ENCODE measurements around the gene ZNF30.

Gene ZNF30

DNA sequence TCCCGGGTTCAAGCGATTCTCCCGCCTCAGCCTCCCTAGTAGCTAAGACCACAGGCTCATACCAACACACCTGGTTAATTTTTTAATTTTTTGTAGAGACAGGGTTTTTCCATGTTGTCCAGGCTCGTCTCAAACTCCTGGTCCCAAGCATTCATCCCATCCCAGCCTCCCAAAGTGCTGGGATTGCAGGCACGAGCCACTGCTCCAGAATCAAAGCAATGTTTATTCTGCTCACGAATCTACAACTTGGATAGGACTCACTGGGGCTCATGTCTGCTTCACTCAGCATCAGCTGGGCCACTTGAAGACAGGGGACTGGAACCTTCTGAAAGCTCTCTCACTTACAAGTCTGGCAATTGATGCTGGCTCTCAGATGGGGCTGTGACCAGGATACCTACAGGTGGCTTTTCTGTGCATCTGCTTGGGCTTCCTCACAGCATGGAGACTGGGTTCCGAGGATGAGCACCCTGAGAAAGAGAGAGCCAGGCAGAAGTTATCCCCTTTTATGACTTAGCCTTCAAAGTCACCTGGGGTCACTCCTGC, 45.5 kb downstream of the ZNF30 start:
- DNase-seq (ENCODE audit: low spot score), result no peak
- Histone ChIP-seq H3K14ac (ENCODE audit: low read length) (no peak overlapping the region), H2BK120ac (ENCODE audit: low read depth, low read length) (no peak overlapping the region), H3K4me2 (ENCODE audit: insufficient read depth, low read length, poor library complexity, severe bottlenecking) (no peak overlapping the region), H4K91ac (ENCODE audit: low read depth, low read length, poor library complexity) (no peak overlapping the region), H3K27me3 (ENCODE audit: control insufficient read depth in 3 of 3, insufficient read depth in 3 of 3, low read depth in 1 of 3, low read length in 3 of 3) (peaks cover 0 to 3% (median 0%) of the 10 kb centered on the region in 3 experiments), H3K27ac (replicated peaks; ENCODE audit: low read length) (no peak overlapping the region), H2BK5ac (ENCODE audit: low read length) (no peak overlapping the region), H3K4me3 (ENCODE audit: low read length in 2 of 2) (no peak overlapping the region), H3K9me3 (replicated peaks in 1 of 2; ENCODE audit: control insufficient read depth in 2 of 2, insufficient read depth in 1 of 2, low read depth in 1 of 2, low read length in 2 of 2) (peaks cover 3 to 26% of the 10 kb centered on the region in 2 donors), H2AFZ (ENCODE audit: low read length) (no peak overlapping the region), H4K8ac (ENCODE audit: low read depth, low read length) (no peak overlapping the region), H2AK5ac (ENCODE audit: low read depth, low read length) (no peak overlapping the region), H2BK12ac (ENCODE audit: low read length) (no peak overlapping the region), H2BK15ac (ENCODE audit: low read length) (no peak overlapping the region), H3K9ac (ENCODE audit: low read depth, low read length, poor library complexity) (no peak overlapping the region), H3K79me1 (ENCODE audit: low read depth, low read length) (no peaks in the 10 kb centered on the region), H3K36me3 (replicated peaks in 1 of 2; ENCODE audit: control insufficient read depth in 2 of 2, insufficient read depth in 2 of 2, low read length in 2 of 2) (no peaks in the 10 kb centered on the region), H3K18ac (ENCODE audit: low read length) (no peak overlapping the region), H3K4me1 (ENCODE audit: control insufficient read depth in 2 of 2, insufficient read depth in 1 of 2, low read depth in 1 of 2, low read length in 2 of 2) (peaks cover 0 to 2% of the 10 kb centered on the region in 2 donors), H3K4ac (ENCODE audit: low read length) (no peak overlapping the region), H3K23ac (ENCODE audit: low read depth, low read length, poor library complexity) (no peak overlapping the region)
- WGBS, 2 donors (ENCODE audit: extremely low coverage in 2 of 2, insufficient read length in 2 of 2, insufficient replicate concordance in 1 of 2), result no CpG with 5 or more reads among the region's 7 CpGs

DNA sequence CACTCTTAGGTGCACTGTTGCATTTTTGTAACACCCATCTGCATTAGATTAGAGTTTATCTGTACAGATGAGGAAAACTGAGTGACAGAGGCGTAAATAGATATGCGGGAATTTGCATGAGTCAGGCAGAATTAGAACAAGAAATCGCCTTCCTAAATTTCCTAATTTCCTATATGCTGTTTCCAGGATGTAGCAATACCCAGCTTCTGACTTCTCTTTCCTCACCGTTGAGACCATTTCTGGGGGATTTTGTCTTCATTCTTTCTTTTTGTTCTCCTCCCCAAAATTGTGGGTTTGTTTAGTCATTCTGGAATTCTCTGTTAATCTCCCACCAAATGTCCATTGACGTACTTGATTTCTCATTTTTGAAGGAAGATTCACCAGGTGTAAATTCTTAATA, 47.9 kb downstream of the ZNF30 start:
- H2BK15ac ChIP-seq (ENCODE audit: low read length), result no peak overlapping the region
- no CpG with 5 or more reads among the region's 5 CpGs for WGBS, 2 donors (ENCODE audit: extremely low coverage in 2 of 2, insufficient read length in 2 of 2, insufficient replicate concordance in 1 of 2)

DNA sequence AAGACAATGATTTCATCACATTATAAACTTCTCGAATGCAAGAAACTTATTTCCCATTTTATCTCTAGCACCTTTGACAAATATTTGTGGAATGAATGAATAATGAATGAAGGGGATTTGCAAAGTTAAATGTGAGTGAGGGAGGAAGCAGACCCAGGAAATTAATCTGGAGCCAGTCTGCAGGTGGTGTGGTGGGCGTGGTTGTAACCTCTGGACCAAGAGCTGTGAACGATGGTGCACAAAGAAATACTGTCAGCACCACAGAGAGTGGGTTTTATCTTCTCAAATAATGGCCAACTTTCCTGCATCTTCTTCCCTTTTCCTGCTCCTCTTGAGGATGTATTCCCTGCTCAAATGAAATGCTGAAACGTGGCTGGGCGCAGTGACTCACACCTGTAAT, 48.4 kb downstream of the ZNF30 start:
- H3K23ac ChIP-seq (ENCODE audit: low read depth, low read length, poor library complexity), result no peak overlapping the region
- no peak overlapping the region for H3K14ac ChIP-seq (ENCODE audit: low read length)
- no peaks in the 10 kb centered on the region for H3K36me3 ChIP-seq (replicated peaks in 1 of 2; ENCODE audit: control insufficient read depth in 2 of 2, insufficient read depth in 2 of 2, low read length in 2 of 2)

More for the DNA sequence above, 47.9 kb downstream of the ZNF30 start:
- no peak overlapping the region for H3K4ac ChIP-seq (ENCODE audit: low read length)
- H3K36me3 ChIP-seq (replicated peaks in 1 of 2; ENCODE audit: control insufficient read depth in 2 of 2, insufficient read depth in 2 of 2, low read length in 2 of 2), result no peaks in the 10 kb centered on the region
- H3K14ac ChIP-seq (ENCODE audit: low read length), result no peak overlapping the region
- no peak overlapping the region for H3K4me2 ChIP-seq (ENCODE audit: insufficient read depth, low read length, poor library complexity, severe bottlenecking)
- no peak overlapping the region for H3K4me3 ChIP-seq (ENCODE audit: low read length in 2 of 2)
- H3K27me3 ChIP-seq (ENCODE audit: control insufficient read depth in 3 of 3, insufficient read depth in 3 of 3, low read depth in 1 of 3, low read length in 3 of 3), result peaks cover 0 to 3% (median 0%) of the 10 kb centered on the region in 3 experiments
- H3K4me1 ChIP-seq (ENCODE audit: control insufficient read depth in 2 of 2, insufficient read depth in 1 of 2, low read depth in 1 of 2, low read length in 2 of 2), result peaks cover 0 to 2% of the 10 kb centered on the region in 2 donors
- peaks cover 3 to 15% of the 10 kb centered on the region in 2 donors for H3K9me3 ChIP-seq (replicated peaks in 1 of 2; ENCODE audit: control insufficient read depth in 2 of 2, insufficient read depth in 1 of 2, low read depth in 1 of 2, low read length in 2 of 2)
- DNase-seq (ENCODE audit: low spot score), result no peak
- H2AFZ ChIP-seq (ENCODE audit: low read length), result no peak overlapping the region
- H3K9ac ChIP-seq (ENCODE audit: low read depth, low read length, poor library complexity), result no peak overlapping the region
- no peak overlapping the region for H3K23ac ChIP-seq (ENCODE audit: low read depth, low read length, poor library complexity)
- H3K79me1 ChIP-seq (ENCODE audit: low read depth, low read length), result no peaks in the 10 kb centered on the region
- no peak overlapping the region for H3K27ac ChIP-seq (replicated peaks; ENCODE audit: low read length)
- no peak overlapping the region for H4K8ac ChIP-seq (ENCODE audit: low read depth, low read length)
- H2AK5ac ChIP-seq (ENCODE audit: low read depth, low read length), result no peak overlapping the region
- no peak overlapping the region for H4K91ac ChIP-seq (ENCODE audit: low read depth, low read length, poor library complexity)
- H2BK5ac ChIP-seq (ENCODE audit: low read length), result no peak overlapping the region
- H2BK12ac ChIP-seq (ENCODE audit: low read length), result no peak overlapping the region
- no peak overlapping the region for H2BK120ac ChIP-seq (ENCODE audit: low read depth, low read length)
- no peak overlapping the region for H3K18ac ChIP-seq (ENCODE audit: low read length)

DNA sequence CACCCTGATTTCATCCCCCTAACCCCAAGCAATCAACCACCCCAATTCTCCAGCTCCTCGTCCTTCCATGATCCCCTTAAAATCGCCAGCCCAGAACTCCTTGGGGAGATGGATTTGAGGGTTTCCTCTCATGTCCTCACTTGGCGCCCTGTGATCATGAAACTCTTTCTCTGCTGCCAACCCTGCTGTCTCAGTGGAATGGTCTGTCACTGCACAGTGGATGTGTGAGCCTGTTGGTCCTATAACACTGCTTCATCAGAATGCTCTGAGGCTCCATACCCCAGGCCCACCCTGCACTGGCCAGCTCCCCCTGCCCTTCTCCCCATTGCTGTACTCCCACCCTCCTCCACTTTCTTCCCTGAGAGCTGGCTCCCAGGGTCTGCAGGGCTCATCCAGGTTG, 49.9 kb downstream of the ZNF30 start:
- no peak overlapping the region for H3K4me2 ChIP-seq (ENCODE audit: insufficient read depth, low read length, poor library complexity, severe bottlenecking)
- no peak overlapping the region for H4K91ac ChIP-seq (ENCODE audit: low read depth, low read length, poor library complexity)
- H2BK5ac ChIP-seq (ENCODE audit: low read length), result no peak overlapping the region
- no peak for DNase-seq (ENCODE audit: low spot score)
- no peak overlapping the region for H2AFZ ChIP-seq (ENCODE audit: low read length)
- H3K27me3 ChIP-seq (ENCODE audit: control insufficient read depth in 3 of 3, insufficient read depth in 3 of 3, low read depth in 1 of 3, low read length in 3 of 3), result no peaks in the 10 kb centered on the region
- H4K8ac ChIP-seq (ENCODE audit: low read depth, low read length), result no peak overlapping the region
- no peak overlapping the region for H2BK12ac ChIP-seq (ENCODE audit: low read length)
- H2BK120ac ChIP-seq (ENCODE audit: low read depth, low read length), result no peak overlapping the region
- H2AK5ac ChIP-seq (ENCODE audit: low read depth, low read length), result no peak overlapping the region
- peaks cover 0 to 2% of the 10 kb centered on the region in 2 donors for H3K4me1 ChIP-seq (ENCODE audit: control insufficient read depth in 2 of 2, insufficient read depth in 1 of 2, low read depth in 1 of 2, low read length in 2 of 2)
- H3K18ac ChIP-seq (ENCODE audit: low read length), result no peak overlapping the region
- H3K9me3 ChIP-seq (replicated peaks in 1 of 2; ENCODE audit: control insufficient read depth in 2 of 2, insufficient read depth in 1 of 2, low read depth in 1 of 2, low read length in 2 of 2), result peaks cover 5 to 8% of the 10 kb centered on the region in 2 donors
- no CpG with 5 or more reads among the region's 3 CpGs for WGBS, 2 donors (ENCODE audit: extremely low coverage in 2 of 2, insufficient read length in 2 of 2, insufficient replicate concordance in 1 of 2)
- no peaks in the 10 kb centered on the region for H3K36me3 ChIP-seq (replicated peaks in 1 of 2; ENCODE audit: control insufficient read depth in 2 of 2, insufficient read depth in 2 of 2, low read length in 2 of 2)
- H3K4ac ChIP-seq (ENCODE audit: low read length), result no peak overlapping the region
- no peak overlapping the region for H3K23ac ChIP-seq (ENCODE audit: low read depth, low read length, poor library complexity)
- H2BK15ac ChIP-seq (ENCODE audit: low read length), result no peak overlapping the region
- H3K27ac ChIP-seq (replicated peaks; ENCODE audit: low read length), result no peak overlapping the region
- no peak overlapping the region for H3K14ac ChIP-seq (ENCODE audit: low read length)
- no peak overlapping the region for H3K9ac ChIP-seq (ENCODE audit: low read depth, low read length, poor library complexity)
- H3K79me1 ChIP-seq (ENCODE audit: low read depth, low read length), result no peaks in the 10 kb centered on the region
- H3K4me3 ChIP-seq (ENCODE audit: low read length in 2 of 2), result peak overlapping the region in 1 of 2 donors; percentile 52

More for the DNA sequence above, 48.4 kb downstream of the ZNF30 start:
- H2BK5ac ChIP-seq (ENCODE audit: low read length), result no peak overlapping the region
- H3K27me3 ChIP-seq (ENCODE audit: control insufficient read depth in 3 of 3, insufficient read depth in 3 of 3, low read depth in 1 of 3, low read length in 3 of 3), result peaks cover 0 to 3% (median 0%) of the 10 kb centered on the region in 3 experiments
- no peak overlapping the region for H3K4me3 ChIP-seq (ENCODE audit: low read length in 2 of 2)
- no peak overlapping the region for H3K18ac ChIP-seq (ENCODE audit: low read length)
- H4K91ac ChIP-seq (ENCODE audit: low read depth, low read length, poor library complexity), result no peak overlapping the region
- H3K4ac ChIP-seq (ENCODE audit: low read length), result no peak overlapping the region
- no peak overlapping the region for H2BK120ac ChIP-seq (ENCODE audit: low read depth, low read length)
- no peak overlapping the region for H2BK15ac ChIP-seq (ENCODE audit: low read length)
- H3K4me1 ChIP-seq (ENCODE audit: control insufficient read depth in 2 of 2, insufficient read depth in 1 of 2, low read depth in 1 of 2, low read length in 2 of 2), result peaks cover 0 to 2% of the 10 kb centered on the region in 2 donors
- WGBS, 2 donors (ENCODE audit: extremely low coverage in 2 of 2, insufficient read length in 2 of 2, insufficient replicate concordance in 1 of 2), result no CpG with 5 or more reads among the region's 5 CpGs
- no peak overlapping the region for H2AK5ac ChIP-seq (ENCODE audit: low read depth, low read length)
- no peak for DNase-seq (ENCODE audit: low spot score)
- no peak overlapping the region for H3K4me2 ChIP-seq (ENCODE audit: insufficient read depth, low read length, poor library complexity, severe bottlenecking)
- no peak overlapping the region for H2AFZ ChIP-seq (ENCODE audit: low read length)
- H3K9ac ChIP-seq (ENCODE audit: low read depth, low read length, poor library complexity), result no peak overlapping the region
- peaks cover 3 to 15% of the 10 kb centered on the region in 2 donors for H3K9me3 ChIP-seq (replicated peaks in 1 of 2; ENCODE audit: control insufficient read depth in 2 of 2, insufficient read depth in 1 of 2, low read depth in 1 of 2, low read length in 2 of 2)
- H3K27ac ChIP-seq (replicated peaks; ENCODE audit: low read length), result no peak overlapping the region
- H2BK12ac ChIP-seq (ENCODE audit: low read length), result no peak overlapping the region
- H4K8ac ChIP-seq (ENCODE audit: low read depth, low read length), result no peak overlapping the region
- H3K79me1 ChIP-seq (ENCODE audit: low read depth, low read length), result no peaks in the 10 kb centered on the region
